Measurements from ENCODE around the gene VSTM2L.

VSTM2L gene

GRCh38 chr20:37984018-37984785 lies 81.3 kb downstream of the VSTM2L start:
- in situ Hi-C loops (cut with MboI; ENCODE audit: low sequenced_read_pairs, unreplicated experiment) = no loop called here
- no peak for DNase-seq (ENCODE audit: low spot score)
- TF ChIP-seq, protein P1, sequence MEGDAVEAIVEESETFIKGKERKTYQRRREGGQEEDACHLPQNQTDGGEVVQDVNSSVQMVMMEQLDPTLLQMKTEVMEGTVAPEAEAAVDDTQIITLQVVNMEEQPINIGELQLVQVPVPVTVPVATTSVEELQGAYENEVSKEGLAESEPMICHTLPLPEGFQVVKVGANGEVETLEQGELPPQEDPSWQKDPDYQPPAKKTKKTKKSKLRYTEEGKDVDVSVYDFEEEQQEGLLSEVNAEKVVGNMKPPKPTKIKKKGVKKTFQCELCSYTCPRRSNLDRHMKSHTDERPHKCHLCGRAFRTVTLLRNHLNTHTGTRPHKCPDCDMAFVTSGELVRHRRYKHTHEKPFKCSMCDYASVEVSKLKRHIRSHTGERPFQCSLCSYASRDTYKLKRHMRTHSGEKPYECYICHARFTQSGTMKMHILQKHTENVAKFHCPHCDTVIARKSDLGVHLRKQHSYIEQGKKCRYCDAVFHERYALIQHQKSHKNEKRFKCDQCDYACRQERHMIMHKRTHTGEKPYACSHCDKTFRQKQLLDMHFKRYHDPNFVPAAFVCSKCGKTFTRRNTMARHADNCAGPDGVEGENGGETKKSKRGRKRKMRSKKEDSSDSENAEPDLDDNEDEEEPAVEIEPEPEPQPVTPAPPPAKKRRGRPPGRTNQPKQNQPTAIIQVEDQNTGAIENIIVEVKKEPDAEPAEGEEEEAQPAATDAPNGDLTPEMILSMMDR (IDR thresholded peaks at IDR 0.05; ENCODE audit: borderline replicate concordance, control extremely low read depth, extremely low read depth, insufficient read depth, missing control alignments) = no peak

GRCh38 chr20:37986044-37986858 lies 83.3 kb downstream of the VSTM2L start:
- no peak for DNase-seq (ENCODE audit: low spot score)
- in situ Hi-C loops (cut with MboI; ENCODE audit: low sequenced_read_pairs, unreplicated experiment) = no loop called here

GRCh38 chr20:37986873-37987601 lies 84.1 kb downstream of the VSTM2L start:
- no peak for DNase-seq (ENCODE audit: low spot score)

More at GRCh38 chr20:37986044-37986858, 83.3 kb downstream of the VSTM2L start:
- TF ChIP-seq, protein P1 (IDR thresholded peaks at IDR 0.05; ENCODE audit: borderline replicate concordance, control extremely low read depth, extremely low read depth, insufficient read depth, missing control alignments) = no peak

DNA sequence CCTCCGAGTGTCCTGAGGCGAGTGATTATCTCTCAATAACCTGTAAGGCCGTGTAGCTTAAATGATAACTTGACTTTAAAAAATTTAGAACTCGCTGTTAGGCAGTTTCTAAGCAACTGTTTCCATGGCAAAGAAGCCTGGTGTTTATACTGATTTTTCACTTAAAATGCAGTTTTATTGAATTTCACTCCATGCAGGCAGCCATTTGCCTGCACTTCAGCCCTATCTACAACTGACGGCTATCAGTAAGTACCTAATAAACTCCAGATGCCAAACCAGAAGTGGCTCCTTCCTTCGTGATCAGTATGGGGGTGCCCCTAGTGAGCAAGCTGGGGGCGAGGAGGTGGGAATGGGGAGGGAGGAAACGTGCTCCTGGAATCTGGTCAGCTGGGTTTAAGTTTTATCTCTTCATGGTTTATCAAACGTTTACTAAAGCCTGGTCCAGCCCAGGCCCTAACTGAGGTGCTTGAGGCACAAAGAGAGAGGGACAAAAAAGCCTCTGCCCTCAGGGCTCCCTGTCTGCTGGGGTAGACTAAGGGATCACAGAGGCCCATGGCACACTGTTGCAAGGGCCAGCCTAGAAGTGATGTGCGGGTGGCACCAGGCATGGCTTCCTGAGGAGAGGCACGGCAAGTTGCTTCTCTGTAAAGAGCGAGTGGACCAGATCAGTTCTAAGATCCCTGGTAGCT lies 84.8 kb downstream of the VSTM2L start:
- TF ChIP-seq, protein P1 (IDR thresholded peaks at IDR 0.05; ENCODE audit: borderline replicate concordance, control extremely low read depth, extremely low read depth, insufficient read depth, missing control alignments) = no peak
- in situ Hi-C loops (cut with MboI; ENCODE audit: low sequenced_read_pairs, unreplicated experiment) = no loop called here
- DNase-seq (ENCODE audit: low spot score) = no peak

More at GRCh38 chr20:37986873-37987601, 84.1 kb downstream of the VSTM2L start:
- TF ChIP-seq, protein P1 (IDR thresholded peaks at IDR 0.05; ENCODE audit: borderline replicate concordance, control extremely low read depth, extremely low read depth, insufficient read depth, missing control alignments) = no peak
- in situ Hi-C loops (cut with MboI; ENCODE audit: low sequenced_read_pairs, unreplicated experiment) = no loop called here

DNA sequence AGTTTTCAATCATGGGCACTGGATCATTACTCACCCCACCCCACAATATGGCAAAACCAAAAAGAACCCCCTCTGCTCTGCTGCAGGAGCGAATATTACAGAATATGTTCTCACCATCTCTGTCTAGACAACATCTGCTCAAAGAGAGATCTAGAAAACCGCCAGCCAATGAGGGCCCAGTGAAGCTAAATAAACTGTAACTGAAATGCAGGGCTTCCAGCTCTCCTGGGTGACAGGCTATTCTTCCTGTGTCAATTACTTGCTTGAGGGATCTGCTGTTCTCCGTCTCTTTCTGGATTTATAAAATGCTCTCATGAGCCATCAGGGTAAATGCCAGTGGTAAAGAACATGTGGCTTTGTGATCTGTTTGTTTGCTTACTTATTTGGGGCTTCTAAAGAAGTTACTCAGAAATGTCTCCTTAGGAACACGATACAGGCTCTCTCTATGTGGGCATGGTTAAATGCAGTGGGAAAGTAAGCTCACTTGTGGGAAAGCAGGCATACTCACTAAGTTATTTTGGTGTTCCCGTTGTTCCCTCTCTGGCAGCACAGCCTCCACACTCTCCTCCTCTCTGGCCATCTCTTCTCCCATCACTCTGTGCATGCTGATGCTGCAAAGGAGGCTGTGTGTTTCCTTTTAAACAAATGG lies 85.5 kb downstream of the VSTM2L start:
- DNase-seq (ENCODE audit: low spot score) = no peak
- TF ChIP-seq, protein P1 (IDR thresholded peaks at IDR 0.05; ENCODE audit: borderline replicate concordance, control extremely low read depth, extremely low read depth, insufficient read depth, missing control alignments) = no peak
- in situ Hi-C loops (cut with MboI; ENCODE audit: low sequenced_read_pairs, unreplicated experiment) = no loop called here

Data from GM13976 (cell line).